Mesenchymal stem cell (in vitro differentiated cells and primary cell): Measurements from ENCODE around the gene OR4F15.

Source experiments
- DNase-seq: peaks from one replicate; pipeline ENCODE4 v3.0.0-alpha.2; 2013
- H2AFZ ChIP-seq: one replicate; pipeline ENCODE4 v1.6.1; 2013; ENCODE audit warnings: low read depth, mild to moderate bottlenecking, control low read depth, inconsistent platforms, low read length, moderate library complexity
- H2AK5ac ChIP-seq: 2 replicates; pipeline ENCODE4 v1.6.1; 2013; ENCODE audit warnings: low read length, moderate library complexity, mild to moderate bottlenecking, inconsistent platforms; ENCODE audit not compliant: severe bottlenecking
- H2BK120ac ChIP-seq: one replicate; pipeline ENCODE4 v1.6.1; 2013; ENCODE audit warnings: low read depth, mild to moderate bottlenecking, inconsistent platforms, low read length, moderate library complexity
- H2BK12ac ChIP-seq, 2 experiments: one replicate each; pipeline ENCODE4 v1.6.1; 2013; ENCODE audit warnings: inconsistent platforms in 2 of 2, low read length in 2 of 2, mild to moderate bottlenecking in 2 of 2, moderate library complexity in 2 of 2, control low read depth in 1 of 2
- H2BK15ac ChIP-seq: one replicate; pipeline ENCODE4 v1.6.1; 2013; ENCODE audit warnings: mild to moderate bottlenecking, low read depth, inconsistent platforms; ENCODE audit not compliant: poor library complexity, severe bottlenecking
- H2BK5ac ChIP-seq: 2 replicates; pipeline ENCODE4 v1.6.1; 2013; ENCODE audit warnings: low read depth, mild to moderate bottlenecking, low read length, control low read depth, inconsistent platforms; ENCODE audit not compliant: poor library complexity, severe bottlenecking
- H3K14ac ChIP-seq, 2 experiments: one replicate each; pipeline ENCODE4 v1.6.1; 2013; ENCODE audit warnings: inconsistent platforms in 2 of 2, low read length in 2 of 2, control low read depth in 1 of 2, mild to moderate bottlenecking in 1 of 2, moderate library complexity in 1 of 2
- H3K18ac ChIP-seq, 2 experiments: one replicate each; pipeline ENCODE4 v1.6.1; 2013; ENCODE audit warnings: inconsistent platforms in 2 of 2, low read length in 2 of 2, control low read depth in 1 of 2, low read depth in 1 of 2, mild to moderate bottlenecking in 1 of 2
- H3K23ac ChIP-seq, 2 experiments: one replicate each; pipeline ENCODE4 v1.6.1; 2013; ENCODE audit warnings: inconsistent platforms in 2 of 2, low read length in 2 of 2, mild to moderate bottlenecking in 2 of 2, moderate library complexity in 2 of 2, control low read depth in 1 of 2
- H3K27ac ChIP-seq: 2 replicates; pipeline ENCODE4 v1.5.1; 2013; ENCODE audit warnings: mild to moderate bottlenecking, moderate library complexity, low read length, control low read depth, inconsistent platforms; ENCODE audit not compliant: poor library complexity, severe bottlenecking
- H3K27me3 ChIP-seq, 2 experiments: 2 replicates each; pipeline versions ENCODE4 v1.6.1 to v1.7.0; 2013; ENCODE audit warnings: low read length in 2 of 2, mild to moderate bottlenecking in 2 of 2, moderate library complexity in 2 of 2, control low read depth in 1 of 2, inconsistent platforms in 1 of 2; ENCODE audit not compliant: control insufficient read depth in 1 of 2, insufficient read depth in 1 of 2
- H3K36me3 ChIP-seq, 2 experiments: 2 replicates each; pipeline versions ENCODE4 v1.6.1 to v1.7.0; 2013; ENCODE audit warnings: low read length in 2 of 2, control low read depth in 1 of 2, inconsistent platforms in 1 of 2, low read depth in 1 of 2, mild to moderate bottlenecking in 1 of 2; ENCODE audit not compliant: insufficient read depth in 2 of 2, control insufficient read depth in 1 of 2
- H3K4ac ChIP-seq, 2 experiments: one replicate each; pipeline ENCODE4 v1.6.1; 2013; ENCODE audit warnings: inconsistent platforms in 2 of 2, low read length in 2 of 2, mild to moderate bottlenecking in 2 of 2, moderate library complexity in 2 of 2, control low read depth in 1 of 2, low read depth in 1 of 2
- H3K4me1 ChIP-seq: 2 replicates; pipeline ENCODE4 v1.6.1; 2013; ENCODE audit warnings: low read depth, low read length, control low read depth; ENCODE audit not compliant: control insufficient read depth, insufficient read depth
- H3K4me2 ChIP-seq: 2 replicates; pipeline ENCODE4 v1.6.1; 2013; ENCODE audit warnings: low read length, mild to moderate bottlenecking, inconsistent platforms; ENCODE audit not compliant: poor library complexity, severe bottlenecking
- H3K4me3 ChIP-seq, 2 experiments: 2 replicates each; pipeline versions ENCODE4 v1.5.1 to v1.7.0; 2013; ENCODE audit warnings: low read length in 2 of 2, mild to moderate bottlenecking in 2 of 2, control low read depth in 1 of 2, low read depth in 1 of 2; ENCODE audit not compliant: insufficient read depth in 1 of 2
- H3K79me1 ChIP-seq: replicated peaks from 2 replicates; pipeline ENCODE4 v1.6.1; 2013; ENCODE audit warnings: mild to moderate bottlenecking, control low read depth, low read length, inconsistent platforms; ENCODE audit not compliant: poor library complexity, severe bottlenecking
- H3K9ac ChIP-seq: 2 replicates; pipeline ENCODE4 v1.7.0; 2013; ENCODE audit warnings: mild to moderate bottlenecking, low read length, moderate library complexity
- H3K9me3 ChIP-seq: 2 replicates; pipeline ENCODE4 v1.7.0; 2013; ENCODE audit warnings: mild to moderate bottlenecking, low read length; ENCODE audit not compliant: control insufficient read depth
- H4K8ac ChIP-seq: one replicate; pipeline ENCODE4 v1.6.1; 2013; ENCODE audit warnings: inconsistent platforms, mild to moderate bottlenecking, low read length, moderate library complexity
- H4K91ac ChIP-seq: one replicate; pipeline ENCODE4 v1.6.1; 2013; ENCODE audit warnings: mild to moderate bottlenecking, low read length, inconsistent platforms
- WGBS: methylation state at CpG from one replicate; pipeline ENCODE4 v1.1.7; 2013; ENCODE audit warnings: mixed read lengths; 5-methylcytosine and 5-hydroxymethylcytosine counted together

Gene OR4F15

DNA sequence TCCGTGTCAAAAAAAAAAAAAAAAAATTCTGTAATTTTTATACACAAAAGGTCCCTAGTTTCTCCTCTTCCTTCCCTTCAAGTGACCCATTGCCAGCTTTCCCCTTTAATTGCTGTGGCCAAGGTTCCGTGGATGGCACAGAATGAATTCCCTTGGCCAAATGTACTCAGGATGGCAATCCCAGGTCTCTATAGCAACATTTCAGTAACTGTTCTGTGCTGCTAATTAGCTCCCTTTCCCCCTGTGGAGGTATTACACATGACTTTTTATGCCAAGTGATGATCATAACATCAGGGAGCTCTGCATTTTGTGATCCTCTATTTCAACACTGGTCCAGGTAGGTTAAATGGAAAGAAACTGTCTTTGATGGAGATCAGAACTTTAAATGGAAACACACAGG is 8.8 kb upstream of the OR4F15 start, which contains the start of gene OR4F6:
Gene OR4F6, plus strand, starts transcription at position 301 of the 400 bp plus-strand sequence. CDS start 2,211 bp downstream, outside the sequence.
- H2BK12ac ChIP-seq: no peak within 1 kb of the TSS
- no peak within 1 kb of the TSS for H2AFZ ChIP-seq
- no peaks in the 10 kb centered on the region for H3K79me1 ChIP-seq
- 93% methylated on average over 2 of the region's 2 CpGs for WGBS
- no peak within 1 kb of the TSS for H2BK120ac ChIP-seq
- no peaks in the 10 kb centered on the region for H3K9me3 ChIP-seq
- no peak within 1 kb of the TSS for H2BK5ac ChIP-seq
- DNase-seq: no peak
- H3K36me3 ChIP-seq: no peaks in the 10 kb centered on the region
- peaks cover 0 to 4% of the 10 kb centered on the region in 2 experiments for H3K27me3 ChIP-seq
- H3K9ac ChIP-seq: no peak within 1 kb of the TSS
- no peak within 1 kb of the TSS for H3K4me3 ChIP-seq
- no peak within 1 kb of the TSS for H3K4me2 ChIP-seq
- H3K4me1 ChIP-seq: no peaks in the 10 kb centered on the region
- no peak within 1 kb of the TSS for H4K91ac ChIP-seq
- H2AK5ac ChIP-seq: no peak within 1 kb of the TSS
- H3K23ac ChIP-seq: no peak within 1 kb of the TSS
- H3K14ac ChIP-seq: no peak within 1 kb of the TSS
- no peak within 1 kb of the TSS for H3K4ac ChIP-seq
- H3K27ac ChIP-seq: no peak within 1 kb of the TSS
- no peak within 1 kb of the TSS for H4K8ac ChIP-seq
- no peak within 1 kb of the TSS for H3K18ac ChIP-seq
- no peak within 1 kb of the TSS for H2BK15ac ChIP-seq

DNA sequence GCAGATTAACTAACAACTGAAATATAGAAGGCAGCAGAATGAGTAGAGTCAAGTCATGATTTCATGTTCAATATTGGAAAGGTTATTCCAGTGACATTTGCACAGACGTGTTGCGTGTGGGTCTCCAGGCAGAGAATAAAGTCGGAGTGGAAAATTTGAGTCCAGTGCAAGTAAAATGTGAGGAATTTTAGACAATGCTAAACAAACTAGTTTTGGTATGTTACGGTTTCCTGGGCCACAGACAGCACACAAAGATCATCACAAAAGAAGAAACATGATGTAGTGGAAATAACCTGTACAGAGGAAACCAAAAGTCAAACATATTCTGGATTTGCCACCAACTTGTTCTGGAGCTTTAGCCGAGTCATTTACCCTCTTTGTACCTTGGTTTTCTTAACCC is 8.3 kb upstream of the OR4F15 start:
- 56% methylated on average over 5 of the region's 5 CpGs for WGBS
- no peak overlapping the region for H3K23ac ChIP-seq

DNA sequence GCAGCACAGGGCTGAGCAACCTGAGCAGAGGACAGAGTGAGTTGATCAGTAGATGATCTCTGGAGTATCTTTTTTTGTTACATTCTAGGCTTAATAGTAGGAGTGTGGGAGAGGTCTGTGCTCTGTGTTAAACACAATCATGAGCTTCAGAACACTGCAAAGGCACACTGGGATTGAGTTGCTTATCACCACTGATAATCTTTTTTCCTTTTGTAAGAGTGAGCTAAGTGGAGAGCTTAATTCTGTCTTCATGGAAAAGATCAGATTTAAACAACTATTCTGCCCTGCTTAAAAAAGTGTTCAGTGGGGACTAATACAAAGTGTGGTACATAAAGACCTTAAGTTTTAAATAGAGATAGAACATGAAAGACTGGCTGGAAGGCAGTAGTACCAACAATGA is 7.6 kb upstream of the OR4F15 start:
- no peaks in the 10 kb centered on the region for H3K9me3 ChIP-seq
- no peak overlapping the region for H3K4ac ChIP-seq
- no peak for DNase-seq
- no peak overlapping the region for H2BK5ac ChIP-seq
- no peak overlapping the region for H2BK120ac ChIP-seq
- H2BK15ac ChIP-seq: no peak overlapping the region
- H3K9ac ChIP-seq: no peak overlapping the region
- H2AK5ac ChIP-seq: no peak overlapping the region
- no peak overlapping the region for H3K4me3 ChIP-seq
- no peak overlapping the region for H3K23ac ChIP-seq
- no peaks in the 10 kb centered on the region for H3K4me1 ChIP-seq
- H3K14ac ChIP-seq: no peak overlapping the region
- H4K91ac ChIP-seq: no peak overlapping the region
- H3K4me2 ChIP-seq: no peak overlapping the region
- no peaks in the 10 kb centered on the region for H3K36me3 ChIP-seq
- H4K8ac ChIP-seq: no peak overlapping the region
- H2AFZ ChIP-seq: no peak overlapping the region
- H3K79me1 ChIP-seq: no peaks in the 10 kb centered on the region
- H3K27ac ChIP-seq: no peak overlapping the region
- no peak overlapping the region for H2BK12ac ChIP-seq
- H3K18ac ChIP-seq: no peak overlapping the region
- peaks cover 0 to 4% of the 10 kb centered on the region in 2 experiments for H3K27me3 ChIP-seq

More for the DNA sequence above, 8.3 kb upstream of the OR4F15 start:
- no peak overlapping the region for H2AFZ ChIP-seq
- no peaks in the 10 kb centered on the region for H3K79me1 ChIP-seq
- no peaks in the 10 kb centered on the region for H3K4me1 ChIP-seq
- H3K4ac ChIP-seq: no peak overlapping the region
- no peak overlapping the region for H3K9ac ChIP-seq
- no peak overlapping the region for H3K18ac ChIP-seq
- H3K4me3 ChIP-seq: no peak overlapping the region
- H3K9me3 ChIP-seq: no peaks in the 10 kb centered on the region
- H3K27ac ChIP-seq: no peak overlapping the region
- no peak overlapping the region for H2BK120ac ChIP-seq
- H4K91ac ChIP-seq: no peak overlapping the region
- no peak overlapping the region for H4K8ac ChIP-seq
- H2BK5ac ChIP-seq: no peak overlapping the region
- no peak overlapping the region for H2BK12ac ChIP-seq
- no peak overlapping the region for H3K4me2 ChIP-seq
- DNase-seq: peak; percentile 77
- no peak overlapping the region for H2BK15ac ChIP-seq
- H3K36me3 ChIP-seq: no peaks in the 10 kb centered on the region
- H3K14ac ChIP-seq: no peak overlapping the region
- H2AK5ac ChIP-seq: no peak overlapping the region
- H3K27me3 ChIP-seq: peaks cover 0 to 4% of the 10 kb centered on the region in 2 experiments

DNA sequence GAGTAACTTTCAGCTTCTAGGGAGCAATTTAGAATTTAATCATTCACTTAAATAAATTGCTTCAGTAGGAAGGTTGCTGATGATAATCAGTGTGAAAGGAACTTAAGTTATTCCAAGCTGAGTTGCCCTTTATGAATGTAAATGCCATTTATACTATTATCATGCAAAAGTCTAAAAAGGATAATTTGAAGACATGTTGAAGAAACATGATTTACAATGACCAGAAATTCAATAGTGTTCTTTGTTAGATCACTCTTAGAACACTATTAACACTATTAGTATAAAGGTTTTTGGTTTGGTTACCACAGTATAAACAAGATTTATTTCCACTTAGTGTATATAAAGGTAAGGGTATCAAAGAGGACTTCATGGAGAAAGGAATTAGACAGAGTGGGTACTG is 7.1 kb upstream of the OR4F15 start:
- H3K36me3 ChIP-seq: no peaks in the 10 kb centered on the region
- no peak overlapping the region for H3K18ac ChIP-seq
- no peak for DNase-seq
- H3K27me3 ChIP-seq: peaks cover 0 to 4% of the 10 kb centered on the region in 2 experiments
- no peak overlapping the region for H2BK15ac ChIP-seq
- no peak overlapping the region for H2BK12ac ChIP-seq
- H3K9ac ChIP-seq: no peak overlapping the region
- no peak overlapping the region for H2BK120ac ChIP-seq
- no peak overlapping the region for H3K23ac ChIP-seq
- no peak overlapping the region for H3K4me3 ChIP-seq
- no peak overlapping the region for H3K14ac ChIP-seq
- no peaks in the 10 kb centered on the region for H3K79me1 ChIP-seq
- no peak overlapping the region for H2AFZ ChIP-seq
- H3K27ac ChIP-seq: no peak overlapping the region
- H4K91ac ChIP-seq: no peak overlapping the region
- H3K9me3 ChIP-seq: no peaks in the 10 kb centered on the region
- no peak overlapping the region for H3K4me2 ChIP-seq
- no peak overlapping the region for H4K8ac ChIP-seq
- H3K4me1 ChIP-seq: no peaks in the 10 kb centered on the region
- H2AK5ac ChIP-seq: no peak overlapping the region
- no peak overlapping the region for H2BK5ac ChIP-seq
- H3K4ac ChIP-seq: no peak overlapping the region
